HG03571 (cell line): ENCODE measurements around the gene AQP12A.

ENCODE experiments used
- ATAC-seq: cut with Tn5 transposase; IDR thresholded peaks from one replicate; pipeline ENCODE4 v1.9.1; 2021; ENCODE audit not compliant: unreplicated experiment

Gene AQP12A

GRCh38 chr2:240707043-240707756, 15.5 kb downstream of the AQP12A start:
- ATAC-seq, result no peak

GRCh38 chr2:240707821-240708220, 16.2 kb downstream of the AQP12A start:
- ATAC-seq, result no peak

GRCh38 chr2:240708457-240708856, 16.8 kb downstream of the AQP12A start:
- ATAC-seq, result no peak

- no peak for ATAC-seq
Observed at GRCh38 chr2:240711296-240711695, 19.6 kb downstream of the AQP12A start.

- no peak for ATAC-seq
Observed at GRCh38 chr2:240711701-240712100, 20.0 kb downstream of the AQP12A start.

- no peak for ATAC-seq
Observed at GRCh38 chr2:240712121-240712520, 20.5 kb downstream of the AQP12A start.

- no peak for ATAC-seq
Observed at GRCh38 chr2:240713071-240713927, 21.6 kb downstream of the AQP12A start.

GRCh38 chr2:240713928-240714746, 22.5 kb downstream of the AQP12A start:
- ATAC-seq, result no peak

GRCh38 chr2:240714747-240715725, 23.4 kb downstream of the AQP12A start:
- ATAC-seq, result no peak

GRCh38 chr2:240716130-240716798, 24.6 kb downstream of the AQP12A start:
- ATAC-seq, result no peak

- ATAC-seq, result no peak
Observed at GRCh38 chr2:240717181-240717641, 25.5 kb downstream of the AQP12A start.

GRCh38 chr2:240717681-240718581, 26.3 kb downstream of the AQP12A start:
- ATAC-seq, result no peak

GRCh38 chr2:240718896-240719490, 27.3 kb downstream of the AQP12A start:
- no peak for ATAC-seq

- ATAC-seq, result no peak
Observed at GRCh38 chr2:240719676-240720545, 28.2 kb downstream of the AQP12A start.

- ATAC-seq, result no peak
Observed at GRCh38 chr2:240720686-240721595, 29.3 kb downstream of the AQP12A start.

GRCh38 chr2:240721596-240722180, 30.0 kb downstream of the AQP12A start:
- ATAC-seq, result no peak
